Measurements from ENCODE around the gene ANGPTL7.

DNA sequence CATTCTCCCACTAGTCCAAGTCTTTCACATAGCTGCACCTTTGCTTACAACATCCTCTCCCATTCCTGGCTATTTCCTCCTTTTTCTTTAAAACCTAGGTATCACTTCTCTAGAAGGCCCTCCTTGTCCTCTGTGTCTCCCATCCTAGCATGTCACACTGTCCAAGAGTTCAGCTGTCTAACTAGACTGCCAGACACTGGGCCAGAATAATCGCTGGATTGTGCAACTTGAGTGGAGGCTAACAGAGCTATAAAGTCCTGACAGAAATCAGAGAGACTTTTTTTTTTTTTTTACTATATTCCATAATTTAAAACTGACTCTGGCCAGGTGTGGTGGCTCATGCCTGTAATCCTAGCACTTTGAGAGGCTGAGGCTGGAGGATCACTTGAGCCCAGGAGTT, 4.2 kb upstream of the ANGPTL7 start:
- TF ChIP-seq, protein P1, sequence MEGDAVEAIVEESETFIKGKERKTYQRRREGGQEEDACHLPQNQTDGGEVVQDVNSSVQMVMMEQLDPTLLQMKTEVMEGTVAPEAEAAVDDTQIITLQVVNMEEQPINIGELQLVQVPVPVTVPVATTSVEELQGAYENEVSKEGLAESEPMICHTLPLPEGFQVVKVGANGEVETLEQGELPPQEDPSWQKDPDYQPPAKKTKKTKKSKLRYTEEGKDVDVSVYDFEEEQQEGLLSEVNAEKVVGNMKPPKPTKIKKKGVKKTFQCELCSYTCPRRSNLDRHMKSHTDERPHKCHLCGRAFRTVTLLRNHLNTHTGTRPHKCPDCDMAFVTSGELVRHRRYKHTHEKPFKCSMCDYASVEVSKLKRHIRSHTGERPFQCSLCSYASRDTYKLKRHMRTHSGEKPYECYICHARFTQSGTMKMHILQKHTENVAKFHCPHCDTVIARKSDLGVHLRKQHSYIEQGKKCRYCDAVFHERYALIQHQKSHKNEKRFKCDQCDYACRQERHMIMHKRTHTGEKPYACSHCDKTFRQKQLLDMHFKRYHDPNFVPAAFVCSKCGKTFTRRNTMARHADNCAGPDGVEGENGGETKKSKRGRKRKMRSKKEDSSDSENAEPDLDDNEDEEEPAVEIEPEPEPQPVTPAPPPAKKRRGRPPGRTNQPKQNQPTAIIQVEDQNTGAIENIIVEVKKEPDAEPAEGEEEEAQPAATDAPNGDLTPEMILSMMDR (IDR thresholded peaks at IDR 0.05): no peak
- no peak for TF ChIP-seq POLR2A (IDR thresholded peaks at IDR 0.05)

All from breast epithelium (tissue), 3 donors.